HG03175 (cell line): ENCODE measurements around the gene PNPLA2.

ENCODE experiments used
- ATAC-seq: cut with Tn5 transposase; IDR thresholded peaks from one replicate; pipeline ENCODE4 v1.9.1; 2021; ENCODE audit warnings: mild to moderate bottlenecking, moderate library complexity; ENCODE audit not compliant: unreplicated experiment

The PNPLA2 gene

DNA sequence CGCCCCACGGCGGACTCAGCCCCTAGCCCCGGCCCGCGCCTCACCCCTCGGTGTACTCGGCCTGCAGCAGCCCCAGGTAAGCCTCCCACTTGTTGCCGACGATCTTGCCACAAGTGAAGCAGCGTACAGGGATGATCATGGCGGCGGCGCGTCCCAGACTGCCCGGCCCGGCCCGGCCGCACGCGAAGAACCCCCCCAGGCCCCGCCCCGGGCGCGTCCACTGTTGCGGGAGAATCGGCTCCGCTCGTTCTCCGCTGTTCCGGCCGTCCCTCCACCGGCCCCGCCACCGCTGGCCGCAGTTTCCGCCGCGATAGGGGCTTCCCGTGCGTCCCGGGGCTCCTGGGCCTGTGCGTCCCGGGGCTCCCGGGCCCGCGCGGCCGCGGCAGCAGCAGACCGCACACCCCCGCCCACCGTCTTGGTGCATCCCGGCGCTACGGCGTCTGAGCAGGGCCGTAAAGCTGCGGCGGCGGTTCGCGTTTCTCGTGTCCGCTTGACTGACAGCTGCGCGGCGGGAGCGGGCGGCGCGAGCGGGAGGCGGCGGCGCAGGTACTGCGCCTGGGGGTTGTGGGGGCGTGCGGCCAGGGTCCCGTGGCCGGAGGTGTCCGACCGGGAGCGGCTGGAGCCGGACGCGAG is 23.8 kb downstream of the PNPLA2 start, which contains the start of the genes POLR2L and TSPAN4:
Gene POLR2L, minus strand, starts transcription at position 160 of the 633 bp plus-strand sequence. Its CDS starts 21 bp downstream, at position 139.
Gene TSPAN4, plus strand, starts transcription at position 483 of the 633 bp plus-strand sequence. CDS start 7,453 bp downstream, outside the sequence.
- peak; percentile 65 for ATAC-seq

DNA sequence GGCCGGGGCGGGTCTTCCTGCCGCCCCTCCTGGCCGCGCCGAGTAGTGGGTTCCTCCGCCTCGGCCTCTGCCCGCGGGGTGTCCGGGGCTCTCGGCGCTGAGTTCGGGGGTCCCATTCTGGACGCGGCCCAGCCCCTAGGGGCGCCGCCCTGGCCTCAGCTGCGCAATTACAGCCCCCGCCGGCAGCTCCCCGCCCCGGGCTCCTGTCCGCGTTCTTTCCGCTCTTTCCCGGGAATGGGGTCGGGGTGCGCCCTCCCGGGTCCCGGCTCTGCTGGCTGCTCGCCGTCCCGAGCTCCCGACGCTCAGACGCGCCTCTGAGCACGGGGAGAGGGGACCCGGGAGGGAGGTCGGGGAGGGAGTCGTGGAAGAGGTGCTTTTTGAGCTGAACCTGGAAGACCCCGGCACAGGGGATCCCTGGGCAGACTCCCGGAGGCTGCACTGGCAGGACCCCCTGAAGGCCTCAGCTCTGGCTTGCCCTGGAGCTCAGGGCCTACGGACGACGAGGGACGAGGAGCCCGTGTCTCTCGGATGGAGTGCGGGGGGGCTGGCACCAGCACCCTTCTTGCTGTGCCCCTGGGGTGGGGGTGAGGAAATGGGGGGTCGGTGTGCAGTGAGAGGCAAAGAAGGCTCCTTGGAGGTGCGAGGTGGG is 24.5 kb downstream of the PNPLA2 start:
- ATAC-seq: no peak

DNA sequence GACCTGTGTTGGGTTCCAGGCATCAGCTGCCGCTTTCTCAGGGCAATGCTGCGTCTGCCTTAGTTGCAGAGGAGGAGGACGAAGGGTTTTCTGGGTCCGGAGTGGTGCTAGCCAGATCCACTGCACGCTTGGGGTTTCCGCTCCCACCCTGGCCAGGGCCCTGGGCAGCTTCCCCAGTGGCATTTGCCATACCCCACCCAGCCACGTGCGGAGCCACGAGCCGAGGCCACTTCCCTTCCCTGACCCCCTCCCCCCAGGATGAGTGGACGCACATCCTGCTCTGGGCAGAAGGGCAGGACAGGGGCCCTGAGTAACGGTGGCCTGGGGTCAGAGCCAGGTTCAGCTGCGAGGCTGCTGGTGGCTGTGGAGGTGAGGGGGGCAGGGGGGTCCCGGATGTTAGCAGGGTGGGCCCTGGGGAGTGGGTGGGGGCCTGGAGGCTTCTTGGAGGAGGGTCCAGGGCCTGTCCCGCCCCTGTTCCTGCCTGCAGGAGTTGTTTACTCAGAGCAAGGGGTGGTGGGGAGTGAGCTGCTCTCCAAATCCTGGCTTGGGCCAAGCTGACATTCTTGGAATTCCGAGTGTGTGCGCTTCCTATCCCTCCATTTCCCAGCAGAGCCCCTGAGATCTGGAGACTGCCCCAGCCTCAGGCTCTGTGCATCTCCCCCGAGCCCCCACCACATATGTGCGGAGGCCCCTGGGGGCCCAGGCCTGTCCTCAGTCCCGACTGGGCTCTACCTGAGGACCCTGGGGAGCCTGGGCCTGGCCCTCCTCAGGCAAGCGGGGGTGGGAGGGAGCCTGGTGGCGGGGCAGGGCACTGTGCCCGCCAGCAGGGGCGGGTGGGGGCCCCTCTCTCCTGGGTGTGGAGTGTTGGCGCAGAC is 25.3 kb downstream of the PNPLA2 start:
- ATAC-seq: no peak

DNA sequence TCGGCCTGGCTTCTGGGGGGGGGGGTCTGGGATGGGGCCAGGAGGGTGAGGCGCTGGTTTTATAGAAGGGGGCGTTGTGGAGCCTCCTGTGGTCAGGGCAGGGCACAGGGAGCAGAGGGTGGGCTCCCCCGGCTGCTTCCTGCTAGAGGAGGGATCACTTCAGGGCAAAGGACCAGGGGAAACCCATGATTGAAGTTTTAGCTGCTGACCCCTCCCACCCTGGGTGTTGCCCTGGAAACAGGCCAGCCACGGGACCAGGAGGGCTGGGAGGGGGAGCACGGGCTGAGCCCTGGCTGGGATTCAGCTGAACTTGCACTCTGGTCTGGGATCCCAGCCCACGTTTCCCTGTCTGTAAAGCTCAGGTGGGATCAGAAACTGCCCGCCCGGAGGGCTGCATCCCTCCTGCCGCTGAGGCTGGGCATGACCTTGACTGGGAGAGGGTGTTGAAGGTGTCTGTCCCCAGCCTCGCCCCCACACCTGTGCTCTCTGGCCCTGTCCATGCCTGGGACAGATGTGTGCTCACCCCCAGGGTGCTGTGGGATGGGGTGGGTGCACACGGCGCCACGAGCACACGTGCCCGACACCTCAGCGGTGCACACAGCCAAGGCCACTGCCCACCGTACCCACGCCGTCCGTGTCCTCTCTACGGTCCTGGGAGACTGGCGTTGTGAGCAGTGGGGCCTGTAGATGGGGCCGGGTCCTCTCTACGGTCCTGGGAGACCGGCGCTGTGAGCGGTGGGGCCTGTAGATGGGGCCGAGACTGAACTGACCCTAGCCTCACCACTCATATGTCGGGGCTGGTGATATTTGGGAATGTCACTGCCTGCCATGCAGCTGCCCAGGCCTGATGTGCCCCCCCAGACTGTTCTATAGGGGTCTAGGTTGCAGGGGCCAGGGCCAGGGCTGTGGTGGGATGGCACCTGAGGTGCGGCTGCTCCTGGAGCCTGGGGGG is 26.3 kb downstream of the PNPLA2 start:
- no peak for ATAC-seq

DNA sequence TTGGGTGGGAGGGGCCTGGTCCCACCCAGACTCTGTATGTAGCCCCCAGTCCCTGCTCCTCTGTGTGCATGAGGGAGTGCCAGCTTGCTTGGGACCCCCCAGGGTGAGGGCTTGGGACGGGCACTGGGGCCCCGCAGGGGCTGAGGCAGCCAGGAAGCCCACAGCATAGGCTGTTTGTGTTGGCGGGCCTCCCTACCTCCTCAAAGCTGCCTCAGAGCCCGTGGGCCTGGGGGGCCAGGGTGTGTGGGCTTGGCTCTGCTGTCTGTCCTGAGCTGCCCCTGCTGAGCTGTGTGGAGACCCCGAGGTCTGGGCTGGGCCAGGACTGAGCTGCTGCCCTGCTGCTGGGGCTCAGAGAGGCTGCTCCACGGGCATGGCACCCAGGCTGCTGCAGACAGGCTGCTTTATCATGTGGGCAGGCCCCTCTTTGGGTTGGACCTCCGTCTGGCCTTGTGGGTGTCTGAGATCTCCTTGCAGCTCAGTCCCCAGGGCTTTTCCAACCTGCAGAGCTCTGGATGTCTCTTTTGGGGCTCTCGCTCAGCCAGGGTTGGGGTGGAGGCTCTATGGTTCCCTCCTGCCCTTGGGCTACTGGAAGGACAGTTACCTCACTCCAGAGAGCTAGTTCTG is 27.3 kb downstream of the PNPLA2 start:
- no peak for ATAC-seq

DNA sequence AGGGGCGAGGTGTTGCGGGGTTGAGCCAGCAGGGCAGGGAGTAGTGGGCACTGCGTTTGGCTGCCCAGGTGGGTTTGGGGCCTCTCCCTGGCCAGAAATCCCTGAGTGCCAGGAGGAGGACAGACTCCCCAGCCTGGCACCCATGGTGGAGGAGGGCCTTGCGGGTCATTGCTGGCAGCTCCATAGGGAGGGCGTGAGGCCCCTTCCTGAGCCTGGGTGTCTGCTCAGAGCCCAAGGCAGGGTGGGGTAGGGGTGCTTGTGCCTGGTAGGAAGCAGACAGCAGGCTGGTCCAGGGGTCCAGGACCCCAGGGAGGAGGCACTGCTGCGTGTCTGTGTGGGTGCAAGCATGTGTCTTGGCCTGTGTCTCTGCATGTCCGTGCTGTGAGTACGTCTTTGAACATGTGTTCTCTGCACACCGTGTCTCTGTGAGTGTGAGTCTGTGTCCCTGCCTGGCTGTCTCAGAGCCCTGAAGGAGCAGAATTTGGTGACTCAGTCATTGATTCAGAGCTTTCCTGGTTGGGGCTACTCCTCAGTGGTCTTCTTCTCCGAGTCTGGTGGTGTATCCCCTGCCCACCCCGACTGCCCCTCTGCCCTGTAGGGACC is 27.9 kb downstream of the PNPLA2 start:
- ATAC-seq: no peak

DNA sequence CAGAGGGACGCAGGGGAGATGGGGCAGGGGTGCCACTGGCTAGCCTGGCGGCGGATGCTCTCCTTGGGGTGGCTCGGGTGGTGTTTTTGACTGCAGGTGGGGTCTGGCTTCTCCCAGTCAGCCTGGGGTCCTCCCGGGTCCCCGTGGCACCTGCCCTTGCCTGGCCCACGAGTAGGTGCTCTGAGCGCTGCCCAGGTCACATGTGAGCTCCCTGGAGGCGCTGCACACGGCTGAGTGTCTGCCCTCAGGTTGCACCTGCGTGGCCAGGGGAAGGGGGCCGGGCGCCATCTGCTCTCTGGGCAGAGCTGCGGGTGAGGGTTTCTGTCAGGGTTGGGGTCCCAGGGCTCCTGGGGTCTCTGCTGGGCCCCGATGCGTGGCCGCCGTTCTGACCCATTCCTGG is 29.2 kb downstream of the PNPLA2 start:
- ATAC-seq: no peak

DNA sequence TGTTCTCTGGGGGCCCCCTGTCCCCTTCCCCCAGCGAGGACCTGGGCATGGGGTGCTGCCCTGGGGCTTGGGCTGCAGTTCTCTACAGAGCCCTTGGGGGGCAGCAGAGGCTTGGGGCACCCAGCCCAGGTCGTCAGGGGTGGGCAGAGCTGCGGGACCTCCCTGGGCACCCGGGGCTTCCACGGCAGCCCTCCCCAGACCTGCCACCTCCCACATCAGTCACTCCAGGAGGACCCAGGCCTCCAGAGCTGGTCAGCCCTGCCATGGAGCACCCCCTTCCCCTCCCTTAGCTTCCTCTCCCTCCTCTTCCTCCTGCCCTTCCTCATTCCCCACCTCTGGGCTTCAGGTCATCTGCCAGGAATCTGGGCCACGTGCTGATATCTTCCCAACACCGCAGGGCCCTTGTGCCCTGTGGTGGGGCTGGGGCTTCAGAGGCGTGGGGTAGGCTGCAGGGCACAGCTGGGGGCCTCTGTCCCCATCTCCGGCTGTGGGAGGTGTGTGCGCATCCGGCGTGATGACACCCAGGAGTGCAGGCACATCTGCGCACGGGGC is 29.7 kb downstream of the PNPLA2 start:
- ATAC-seq: no peak

DNA sequence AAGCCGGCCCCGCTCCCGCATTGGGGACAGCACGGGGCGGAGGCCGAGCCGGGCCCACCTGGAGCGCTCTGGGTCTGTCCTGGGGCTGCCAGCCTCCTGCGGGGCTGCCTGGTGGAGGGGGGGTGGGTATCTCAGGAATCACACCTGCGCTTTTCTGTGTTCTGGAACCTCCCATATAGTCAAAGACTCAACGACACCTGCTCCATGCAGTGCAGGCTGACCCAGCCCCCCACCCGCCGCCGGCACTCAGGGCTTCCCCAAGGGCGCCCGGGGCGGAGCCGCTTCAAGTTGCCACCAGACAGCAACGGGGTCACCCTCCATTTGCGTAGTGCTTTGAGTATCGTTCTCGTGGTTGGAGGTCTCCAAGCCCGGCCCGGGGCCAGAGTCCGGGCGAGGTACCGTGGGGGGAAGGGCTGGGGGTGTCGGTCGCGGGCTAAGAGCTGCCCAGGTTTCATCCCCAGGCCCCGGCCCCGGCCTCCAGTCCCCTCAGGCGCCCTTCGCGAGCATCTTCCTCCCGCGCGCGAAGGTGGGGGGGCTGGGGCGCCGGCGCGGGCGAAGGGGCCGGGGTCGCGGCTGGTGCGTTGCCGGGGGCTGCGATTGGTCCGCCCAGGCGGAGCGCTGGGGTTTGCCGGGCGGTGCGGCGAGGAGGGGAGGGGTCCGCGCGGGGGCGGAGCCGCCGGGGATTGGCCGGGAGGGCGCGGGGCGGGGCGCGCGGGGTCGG is 30.6 kb downstream of the PNPLA2 start:
- no peak for ATAC-seq

DNA sequence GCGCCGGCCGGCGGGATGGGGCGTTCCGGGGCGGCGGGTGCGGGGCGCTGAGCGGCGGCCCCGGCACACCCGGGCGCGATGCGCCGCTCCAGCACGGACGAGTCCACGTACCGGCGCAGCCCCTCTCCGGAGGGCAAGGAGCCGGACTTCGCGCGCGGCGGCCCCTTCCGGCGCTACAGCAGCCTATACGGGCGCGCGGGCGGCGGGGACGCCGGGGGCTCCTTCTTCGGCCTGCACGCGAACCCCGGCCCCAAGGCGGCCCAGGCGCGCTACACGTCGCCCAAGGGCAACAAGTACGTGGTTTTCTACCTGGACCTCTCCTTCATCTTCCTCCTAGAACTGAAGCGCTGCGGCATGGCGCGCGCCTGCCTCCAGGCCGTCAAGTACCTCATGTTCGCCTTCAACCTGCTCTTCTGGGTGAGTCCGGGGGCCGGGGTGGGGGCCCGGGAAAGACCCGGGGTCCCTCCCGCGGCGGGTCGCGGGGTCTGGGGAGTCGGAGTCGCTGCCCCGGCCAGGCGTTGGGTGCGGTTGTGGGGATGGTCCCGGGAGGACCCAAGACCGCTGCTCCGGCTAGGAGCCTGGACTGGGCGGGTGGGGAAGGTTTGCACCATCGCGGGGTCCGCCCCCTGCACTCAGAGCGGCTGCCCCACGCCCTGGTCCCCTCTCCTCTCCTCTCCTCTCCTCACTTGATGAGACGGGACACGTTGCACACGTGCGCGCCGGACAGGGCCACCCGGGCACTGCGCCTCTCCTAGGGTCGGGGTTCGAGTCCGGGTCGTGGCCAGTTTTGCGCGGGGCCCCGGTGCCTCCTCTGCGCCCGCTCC is 31.4 kb downstream of the PNPLA2 start:
- ATAC-seq: no peak

DNA sequence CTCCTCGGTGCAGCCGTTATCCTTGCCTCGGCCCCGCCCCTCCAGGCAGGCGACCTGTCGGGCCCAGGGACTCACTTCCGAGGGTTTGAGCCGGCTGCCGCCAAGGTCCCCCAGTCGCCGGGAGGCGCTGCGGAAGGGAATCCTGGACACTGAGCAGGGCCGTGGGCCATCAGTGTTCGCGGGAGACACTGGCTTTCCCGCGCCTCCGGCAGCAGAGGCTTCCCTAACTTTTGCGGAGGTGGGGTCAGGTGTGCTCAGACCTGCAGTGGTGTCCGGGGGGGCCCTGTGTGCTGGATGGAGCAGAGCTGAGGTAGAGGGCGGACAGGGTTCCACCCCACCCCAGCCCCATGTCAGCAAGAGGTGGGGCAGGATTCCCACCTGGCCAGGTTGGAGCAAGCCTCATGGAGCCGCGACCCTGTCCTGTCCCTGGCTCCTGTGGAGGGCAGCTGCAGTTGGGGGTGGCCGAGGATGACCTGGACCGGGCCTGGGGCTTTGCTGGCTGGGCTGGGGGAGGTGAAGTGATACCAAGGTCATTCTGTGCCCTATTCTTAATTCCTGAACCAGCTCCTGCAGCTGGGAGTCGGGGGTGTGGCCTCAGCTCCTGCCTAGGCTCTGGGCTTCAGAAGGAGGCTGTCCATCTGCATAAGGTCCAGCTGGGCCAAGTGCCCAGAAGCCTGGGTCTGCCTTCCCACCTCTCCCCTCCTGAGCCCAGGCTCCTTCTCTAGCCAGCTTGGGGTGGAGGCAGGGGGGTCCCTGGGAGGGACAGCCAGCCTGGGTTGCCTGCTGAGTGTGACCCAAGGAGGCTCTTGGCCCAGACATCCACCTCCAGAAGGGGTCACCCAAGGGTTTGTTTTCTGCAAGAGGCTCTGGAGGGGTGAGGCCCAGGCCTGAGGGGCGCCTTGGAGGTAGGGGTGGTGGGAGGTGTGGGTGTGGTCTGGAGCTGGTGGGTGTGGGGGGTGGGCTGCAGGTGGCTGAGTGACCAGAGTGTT is 32.4 kb downstream of the PNPLA2 start:
- ATAC-seq: no peak

DNA sequence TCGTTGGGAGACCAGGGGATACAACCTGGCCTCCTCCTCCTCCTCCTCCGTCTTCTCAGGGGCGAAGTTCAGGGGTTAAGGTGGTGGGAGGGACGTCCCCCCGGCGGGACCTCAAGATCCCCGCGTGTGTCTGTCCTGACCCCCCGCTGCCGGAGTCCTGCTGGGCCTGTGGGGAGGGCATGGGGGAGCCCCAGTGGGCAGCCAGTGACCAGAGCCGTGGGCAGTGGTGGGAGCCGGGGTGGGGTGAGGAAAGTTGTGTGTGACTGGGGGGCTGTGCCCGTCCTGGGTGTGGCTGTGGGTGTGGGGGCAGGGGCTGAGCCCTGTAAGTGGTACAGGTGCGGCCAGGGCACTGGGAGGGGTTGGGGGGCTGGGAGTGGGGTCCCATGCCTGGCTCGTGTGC is 34.0 kb downstream of the PNPLA2 start:
- no peak for ATAC-seq

DNA sequence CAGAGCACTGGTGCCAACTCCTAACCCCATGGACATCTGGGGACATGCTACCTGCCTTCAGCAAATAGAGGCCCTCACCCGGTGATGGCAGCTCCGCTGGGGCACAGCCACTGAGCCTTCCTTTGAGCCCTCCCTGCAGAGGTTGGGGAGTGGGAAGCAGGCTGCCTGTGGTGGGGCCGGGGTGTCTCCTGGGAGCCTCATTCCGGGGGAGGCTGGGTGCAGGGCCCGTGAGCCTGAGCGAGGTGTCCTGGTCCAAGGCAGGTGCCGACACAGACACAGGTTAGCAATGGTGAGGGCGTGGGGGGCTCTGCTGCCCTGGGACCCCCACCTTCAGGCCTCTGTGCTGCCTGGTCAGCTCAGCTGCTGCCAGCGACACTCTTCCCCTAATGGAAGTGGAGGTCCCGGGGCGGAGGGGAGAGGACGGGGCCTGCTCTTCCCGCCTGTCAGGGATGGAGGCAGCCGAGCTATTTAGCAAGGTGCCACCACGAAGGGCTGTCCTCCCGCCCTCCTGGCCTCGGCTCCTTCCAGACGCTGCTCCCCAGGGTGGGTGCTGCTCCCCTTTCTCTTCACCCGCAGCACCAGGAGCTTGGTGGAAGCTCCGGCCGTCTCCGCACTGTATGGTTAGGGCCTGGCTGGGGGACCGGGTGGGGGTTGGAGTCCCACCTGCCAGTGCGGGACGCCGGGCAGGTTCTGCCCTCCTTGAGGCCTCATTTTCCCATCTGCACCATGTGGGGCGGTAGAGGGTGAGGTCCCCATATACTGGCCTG is 35.2 kb downstream of the PNPLA2 start:
- ATAC-seq: no peak

DNA sequence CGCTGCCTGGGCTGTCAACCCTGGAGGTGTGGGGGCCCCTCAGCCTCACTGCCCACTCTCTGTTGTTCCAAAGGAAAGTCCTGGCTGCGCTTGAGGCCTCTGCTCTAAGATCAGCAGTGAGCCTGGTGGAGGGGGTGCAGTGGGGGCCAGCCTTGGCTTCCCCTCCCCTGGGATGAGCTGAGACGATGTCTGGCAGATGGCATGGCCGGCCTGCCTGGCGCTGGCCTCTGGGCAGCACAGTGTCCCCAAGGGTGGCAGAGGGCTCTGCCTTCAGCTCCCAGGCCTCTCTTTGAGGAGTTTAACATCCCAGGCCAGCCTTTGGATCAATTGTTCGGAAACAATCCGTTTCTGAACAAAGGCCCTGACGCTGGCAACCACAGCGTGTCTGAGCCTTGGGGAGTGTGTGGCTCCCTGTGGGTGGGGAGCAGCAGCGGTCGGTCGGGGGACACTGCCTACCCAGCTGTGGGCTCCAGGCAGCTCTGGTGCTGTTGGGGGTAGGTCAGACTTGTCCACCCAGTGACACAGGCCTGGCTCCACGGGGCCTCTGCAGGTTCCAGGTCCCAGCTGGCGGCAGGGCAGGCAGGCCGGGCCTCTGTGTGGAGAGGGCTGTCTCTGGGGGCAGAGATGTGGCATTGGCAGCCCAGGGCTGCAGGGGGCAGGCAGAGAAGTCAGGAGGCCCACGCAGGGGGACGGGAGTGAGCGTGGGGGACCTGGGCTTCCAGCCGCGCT is 36.1 kb downstream of the PNPLA2 start:
- ATAC-seq: no peak

DNA sequence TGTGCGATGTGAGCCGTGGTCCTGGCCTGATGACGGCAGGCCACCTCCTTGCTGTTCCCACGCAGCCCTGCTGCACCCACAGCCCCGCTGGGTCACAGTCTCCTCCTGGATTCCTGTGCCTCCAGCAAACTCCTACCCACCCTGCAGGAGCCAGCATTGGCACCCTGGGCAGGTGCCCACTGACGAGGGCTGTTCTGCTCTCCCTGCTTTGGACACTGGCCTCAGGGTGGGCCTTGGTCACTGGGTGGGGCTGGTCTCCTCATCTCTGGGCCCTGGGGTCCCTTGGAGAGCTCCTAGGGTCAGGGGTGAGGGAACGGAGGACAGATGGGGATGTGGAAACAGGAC is 36.6 kb downstream of the PNPLA2 start:
- no peak for ATAC-seq
